ENCODE data around the gene PPIE.
"Not testable (repeated sequence)": the region's sequence is repeated elsewhere in the genome, so short reads cannot be mapped to it uniquely, and the experiment has no call there.

GRCh38 chr1:39763619-39764374, 25.1 kb downstream of the PPIE start:
- TF ChIP-seq EZH2 (IDR thresholded peaks at IDR 0.05); POLR2AphosphoS5 (IDR thresholded peaks at IDR 0.05; ENCODE audit: borderline replicate concordance, low read depth, low read length); FOXP2 (optimal IDR thresholded peaks at IDR 0.05; ENCODE audit: control extremely low read depth, extremely low read length, insufficient read depth): not testable (repeated sequence)

Data from SK-N-MC (cell line).